Measurements from ENCODE around the gene MS4A2.

GRCh38 chr11:60129853-60130252 lies 41.4 kb downstream of the MS4A2 start:
- TF ChIP-seq, protein P1, sequence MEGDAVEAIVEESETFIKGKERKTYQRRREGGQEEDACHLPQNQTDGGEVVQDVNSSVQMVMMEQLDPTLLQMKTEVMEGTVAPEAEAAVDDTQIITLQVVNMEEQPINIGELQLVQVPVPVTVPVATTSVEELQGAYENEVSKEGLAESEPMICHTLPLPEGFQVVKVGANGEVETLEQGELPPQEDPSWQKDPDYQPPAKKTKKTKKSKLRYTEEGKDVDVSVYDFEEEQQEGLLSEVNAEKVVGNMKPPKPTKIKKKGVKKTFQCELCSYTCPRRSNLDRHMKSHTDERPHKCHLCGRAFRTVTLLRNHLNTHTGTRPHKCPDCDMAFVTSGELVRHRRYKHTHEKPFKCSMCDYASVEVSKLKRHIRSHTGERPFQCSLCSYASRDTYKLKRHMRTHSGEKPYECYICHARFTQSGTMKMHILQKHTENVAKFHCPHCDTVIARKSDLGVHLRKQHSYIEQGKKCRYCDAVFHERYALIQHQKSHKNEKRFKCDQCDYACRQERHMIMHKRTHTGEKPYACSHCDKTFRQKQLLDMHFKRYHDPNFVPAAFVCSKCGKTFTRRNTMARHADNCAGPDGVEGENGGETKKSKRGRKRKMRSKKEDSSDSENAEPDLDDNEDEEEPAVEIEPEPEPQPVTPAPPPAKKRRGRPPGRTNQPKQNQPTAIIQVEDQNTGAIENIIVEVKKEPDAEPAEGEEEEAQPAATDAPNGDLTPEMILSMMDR (conservative IDR thresholded peaks at IDR 0.05 in 1 of 2, IDR thresholded peaks at IDR 0.05 in 1 of 2; ENCODE audit: extremely low read depth in 1 of 2, insufficient read depth in 1 of 2, low read depth in 1 of 2, low read length in 2 of 2), result no peak
- no peak for TF ChIP-seq EZH2 (IDR thresholded peaks at IDR 0.05; ENCODE audit: borderline replicate concordance, low read length)
